ENCODE data around the gene SCNN1A. TPM values are rescaled to one million over a fixed set of nuclear protein-coding genes. Genes with fewer than 3 reads are reported as not detected.

SCNN1A gene
- total RNA-seq, 1 donor from 2014 or later: 156 TPM

GRCh38 chr12:6343518-6343917 lies 31.8 kb downstream of the SCNN1A start:
- intact Hi-C loops (cut with DNase I): loop anchor here (5.0 kb wide), 1 partner anchor 34 kb away; the partner anchor contains the start of gene SCNN1A
- DNase-seq (no peak), ATAC-seq (no peak)
- Histone ChIP-seq H3K4me3 (no peak overlapping the region), H3K27me3 (ENCODE audit: low read depth) (no peaks in the 10 kb centered on the region), H3K9me3 (no peaks in the 10 kb centered on the region), H3K36me3 (peaks cover 16% of the 10 kb centered on the region), H3K4me1 (peaks cover 61% of the 10 kb centered on the region), H3K27ac (peak overlapping the region; percentile 97)
- no peak for TF ChIP-seq CTCF (IDR thresholded peaks at IDR 0.05)

- peak overlapping the region; percentile 97 for H3K27ac ChIP-seq
- ATAC-seq (no peak), DNase-seq (no peak)
- no peaks in the 10 kb centered on the region for H3K9me3 ChIP-seq
- H3K27me3 ChIP-seq (ENCODE audit: low read depth): no peaks in the 10 kb centered on the region
- TF ChIP-seq CTCF (IDR thresholded peaks at IDR 0.05): no peak
- H3K36me3 ChIP-seq: peaks cover 17% of the 10 kb centered on the region
- intact Hi-C loops (cut with DNase I): loop anchor here (5.0 kb wide), 1 partner anchor 35 kb away; the partner anchor contains the start of gene SCNN1A
- peaks cover 63% of the 10 kb centered on the region for H3K4me1 ChIP-seq
- peak overlapping the region; percentile 94 for H3K4me3 ChIP-seq
Observed at GRCh38 chr12:6342140-6342889, 33.0 kb downstream of the SCNN1A start.

- intact Hi-C loops (cut with DNase I): loop anchor here (5.0 kb wide), 1 partner anchor 36 kb away; the partner anchor contains the start of gene SCNN1A
- Histone ChIP-seq H3K27ac (peak within 1 kb of the TSS; percentile 97), H3K9me3 (no peaks in the 10 kb centered on the region), H3K36me3 (peaks cover 17% of the 10 kb centered on the region), H3K4me3 (peak within 1 kb of the TSS; percentile 94), H3K27me3 (ENCODE audit: low read depth) (no peaks in the 10 kb centered on the region), H3K4me1 (peaks cover 63% of the 10 kb centered on the region)
- no peak for TF ChIP-seq CTCF (IDR thresholded peaks at IDR 0.05)
- DNase-seq: peak; percentile 81
- peak; percentile 82 to 83 for ATAC-seq
Observed at GRCh38 chr12:6341417-6342139, 33.8 kb downstream of the SCNN1A start, which contains the start of gene TNFRSF1A. Gene TNFRSF1A (minus strand): TSS chr12:6342076. CDS start chr12:6341814, 262 bp downstream.

DNA sequence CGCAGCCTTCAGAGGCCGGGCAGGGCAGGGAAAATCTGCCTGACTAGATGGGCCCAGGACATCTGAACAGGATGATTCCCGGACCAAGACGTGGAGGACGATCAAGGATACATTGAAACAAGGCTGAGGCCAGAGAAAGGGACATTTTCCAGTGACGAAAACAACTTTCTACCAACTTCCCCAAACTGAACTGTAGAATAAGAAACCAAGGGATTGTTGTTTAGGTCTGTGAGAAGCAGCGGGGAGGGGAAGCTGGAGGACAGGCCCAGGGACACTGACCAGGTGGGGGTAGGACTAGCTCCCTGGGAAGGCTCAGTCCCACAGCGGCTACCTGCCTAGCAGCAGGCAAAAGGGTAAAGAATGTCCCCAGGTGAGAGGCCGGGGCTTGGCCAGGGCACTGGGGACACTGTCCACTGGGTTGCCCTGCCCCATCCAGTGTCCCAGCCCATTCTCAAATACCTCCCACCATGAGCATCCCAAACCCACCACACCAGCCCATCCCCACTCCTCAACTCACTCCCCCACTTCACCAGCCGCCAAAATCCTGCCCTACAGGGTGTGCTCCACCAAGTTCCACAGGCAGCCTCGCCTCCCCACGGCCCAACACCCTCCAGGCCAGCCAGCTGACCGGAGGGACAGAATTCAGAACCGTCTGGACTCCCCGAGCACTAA lies 34.5 kb downstream of the SCNN1A start:
- intact Hi-C loops (cut with DNase I): loop anchor here (5.0 kb wide), 1 partner anchor 36 kb away; the partner anchor contains the start of gene SCNN1A
- no peak for TF ChIP-seq CTCF (IDR thresholded peaks at IDR 0.05)
- no peak for DNase-seq
- H3K27ac ChIP-seq: peak overlapping the region; percentile 97
- peaks cover 17% of the 10 kb centered on the region for H3K36me3 ChIP-seq
- peak overlapping the region; percentile 94 for H3K4me3 ChIP-seq
- H3K4me1 ChIP-seq: peaks cover 60% of the 10 kb centered on the region
- H3K9me3 ChIP-seq: no peaks in the 10 kb centered on the region
- H3K27me3 ChIP-seq (ENCODE audit: low read depth): no peaks in the 10 kb centered on the region
- ATAC-seq: peak in 1 of 2 donors; percentile 3

- H3K27ac ChIP-seq: peak overlapping the region; percentile 97
- TF ChIP-seq CTCF (IDR thresholded peaks at IDR 0.05): no peak
- H3K27me3 ChIP-seq (ENCODE audit: low read depth): no peaks in the 10 kb centered on the region
- H3K4me1 ChIP-seq: peaks cover 62% of the 10 kb centered on the region
- intact Hi-C loops (cut with DNase I): loop anchor here (5.0 kb wide), 1 partner anchor 37 kb away; the partner anchor contains the start of gene SCNN1A
- no peaks in the 10 kb centered on the region for H3K9me3 ChIP-seq
- H3K36me3 ChIP-seq: peaks cover 17% of the 10 kb centered on the region
- ATAC-seq (peak in 1 of 2 donors; percentile 8), DNase-seq (no peak)
- peak overlapping the region; percentile 94 for H3K4me3 ChIP-seq
Observed at GRCh38 chr12:6340032-6340638, 35.2 kb downstream of the SCNN1A start.

All from lower lobe of right lung (tissue), 2 donors.